Measurements from ENCODE around the gene SGIP1.

The SGIP1 gene

DNA sequence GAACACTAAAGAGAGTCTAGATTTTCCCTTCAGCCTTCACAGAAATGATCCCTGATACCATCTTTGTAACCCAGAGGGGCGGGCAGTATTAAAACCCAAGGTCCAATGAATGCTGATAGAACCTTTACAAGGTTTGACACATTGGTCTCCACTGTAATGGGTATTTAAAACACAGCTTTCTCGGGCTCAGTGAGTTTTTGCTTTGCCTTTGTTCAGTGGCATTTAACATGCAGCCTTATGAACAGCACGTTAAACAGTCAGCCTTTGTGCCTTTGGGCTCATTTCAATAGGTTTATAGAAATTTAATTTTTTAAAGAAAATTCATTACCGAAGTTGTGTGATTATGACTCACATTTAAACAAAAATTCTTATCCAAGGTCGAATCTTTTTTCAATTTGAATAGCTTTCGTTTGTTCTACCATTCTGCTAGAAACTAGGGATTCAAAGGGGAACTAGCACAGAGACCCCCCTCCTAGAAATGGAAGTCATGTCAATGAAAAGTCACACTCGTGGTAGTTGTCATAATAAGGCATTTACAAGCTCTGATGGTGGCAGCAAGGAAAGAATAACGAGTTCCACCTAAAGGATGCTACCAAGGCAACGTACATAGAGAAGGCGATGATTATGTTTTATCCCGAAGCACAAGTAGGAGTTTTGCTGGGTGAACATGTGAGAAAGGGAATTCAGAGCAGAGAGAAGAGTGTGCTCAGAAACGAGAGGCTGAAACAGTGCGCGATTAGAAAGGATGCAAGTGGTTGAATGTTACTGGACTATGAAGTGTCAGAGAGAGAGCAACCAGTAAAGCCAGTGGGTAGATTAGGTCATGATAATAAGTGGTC is 66.2 kb downstream of the SGIP1 start:
- in situ Hi-C loops (cut with HindIII; ENCODE audit: low sequenced_read_pairs) = no loop called here

DNA sequence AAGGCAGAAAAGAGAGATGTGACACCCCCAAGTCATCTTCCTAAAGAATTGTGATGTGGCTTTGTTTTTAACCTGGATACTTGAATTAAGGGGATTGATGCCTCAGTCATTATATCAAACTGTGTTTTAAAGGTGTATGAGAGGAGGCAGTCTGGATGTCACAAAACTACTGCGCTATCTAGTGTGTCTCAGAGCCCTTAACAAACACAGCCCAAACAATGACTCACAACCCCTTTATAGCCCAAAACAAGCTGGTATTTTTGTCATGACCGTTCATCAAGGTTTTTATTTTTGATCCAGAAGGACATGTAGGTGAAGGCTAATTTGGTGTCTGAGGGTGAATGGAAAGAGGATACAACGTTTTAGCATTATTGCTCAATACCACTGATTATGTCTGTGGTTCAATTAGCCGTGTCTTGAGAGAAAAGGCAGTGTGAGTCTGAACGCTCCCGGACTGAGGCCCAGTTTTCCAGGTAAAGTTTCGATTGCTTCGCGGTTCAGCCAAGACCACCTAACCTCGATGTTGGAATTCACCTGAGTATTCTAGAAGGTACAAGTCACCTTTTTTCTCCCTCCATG is 71.6 kb downstream of the SGIP1 start:
- in situ Hi-C loops (cut with HindIII; ENCODE audit: low sequenced_read_pairs) = no loop called here

- in situ Hi-C loops (cut with HindIII; ENCODE audit: low sequenced_read_pairs) = no loop called here
Measured at GRCh38 chr1:66606362-66607065, 72.6 kb downstream of the SGIP1 start.

DNA sequence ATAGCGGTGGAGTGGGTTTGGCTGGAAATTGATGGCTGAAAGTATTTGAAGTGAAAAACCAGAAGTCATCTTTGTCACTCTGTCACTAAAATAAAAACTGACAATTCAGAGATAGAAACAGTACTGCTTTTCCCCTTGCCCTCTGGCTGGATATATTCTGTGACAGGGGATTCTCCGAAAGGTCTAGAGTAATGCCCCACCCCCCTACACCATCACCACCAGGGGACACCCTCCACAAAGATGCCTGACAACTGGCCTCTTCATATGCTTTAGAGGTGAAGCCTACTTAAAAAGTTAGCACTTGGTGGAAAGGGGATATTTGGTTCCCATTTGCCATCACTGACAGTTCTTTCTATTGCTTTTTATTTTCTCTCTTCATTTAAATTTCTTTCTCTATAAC is 73.5 kb downstream of the SGIP1 start:
- in situ Hi-C loops (cut with HindIII; ENCODE audit: low sequenced_read_pairs) = no loop called here

- in situ Hi-C loops (cut with HindIII; ENCODE audit: low sequenced_read_pairs) = no loop called here
Measured at GRCh38 chr1:66613187-66613586, 79.2 kb downstream of the SGIP1 start.

DNA sequence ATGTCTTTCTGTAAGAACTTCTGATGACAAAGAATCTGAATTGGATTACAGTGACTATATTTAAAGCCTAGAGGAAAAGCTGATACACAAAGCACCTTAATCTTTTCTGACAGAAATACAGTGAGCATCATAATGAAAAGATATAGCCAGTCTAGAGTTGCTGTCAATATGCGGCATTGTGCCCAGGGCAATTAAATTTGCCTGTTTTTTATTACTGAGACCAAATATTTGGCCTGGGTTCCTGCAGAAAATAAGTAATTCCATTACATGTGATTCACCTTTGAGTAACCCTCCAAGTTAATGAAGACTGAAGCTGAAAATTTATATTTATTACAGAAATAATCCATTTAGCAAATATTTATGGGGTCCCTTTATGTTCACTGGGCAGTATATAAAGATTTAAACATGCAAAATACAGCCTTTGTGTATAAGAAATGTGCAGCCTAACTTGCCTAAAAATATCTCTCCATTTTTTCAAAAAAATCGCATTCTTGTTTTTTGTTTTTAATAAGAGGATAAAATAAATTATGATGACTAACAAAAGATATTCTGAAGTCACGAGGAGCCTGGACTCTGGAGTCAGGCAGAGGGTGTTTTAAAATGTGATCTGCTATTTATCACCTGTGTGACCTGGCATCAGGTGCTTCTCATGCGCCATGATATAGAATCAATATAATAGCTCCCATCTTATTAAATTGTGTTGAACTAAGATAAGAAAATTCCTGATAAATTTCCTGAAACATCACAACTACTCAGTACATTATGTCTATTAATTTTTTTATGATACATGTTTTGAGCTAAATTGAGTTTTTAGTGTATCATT is 83.6 kb downstream of the SGIP1 start:
- in situ Hi-C loops (cut with HindIII; ENCODE audit: low sequenced_read_pairs) = no loop called here

GRCh38 chr1:66618390-66618789 is 84.4 kb downstream of the SGIP1 start:
- in situ Hi-C loops (cut with HindIII; ENCODE audit: low sequenced_read_pairs) = no loop called here

DNA sequence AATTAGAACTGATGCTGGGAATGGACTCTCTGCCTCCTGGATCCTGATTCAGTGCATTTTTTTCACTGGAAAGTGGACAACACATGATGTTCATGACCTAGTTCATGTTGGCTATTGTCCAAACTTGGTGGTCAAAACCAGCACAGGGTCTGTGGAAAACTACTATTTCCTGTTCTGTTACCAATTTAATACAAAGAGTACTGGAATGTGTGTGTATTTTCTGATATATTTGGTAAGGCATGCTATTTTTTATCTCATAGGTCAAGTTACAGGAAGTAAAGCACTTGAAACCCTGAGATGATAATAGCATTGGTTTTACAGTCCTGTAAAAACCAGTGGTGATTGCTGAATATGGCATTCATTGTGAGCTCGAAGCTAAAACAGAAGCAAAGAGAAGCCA is 89.9 kb downstream of the SGIP1 start:
- in situ Hi-C loops (cut with HindIII; ENCODE audit: low sequenced_read_pairs) = no loop called here

DNA sequence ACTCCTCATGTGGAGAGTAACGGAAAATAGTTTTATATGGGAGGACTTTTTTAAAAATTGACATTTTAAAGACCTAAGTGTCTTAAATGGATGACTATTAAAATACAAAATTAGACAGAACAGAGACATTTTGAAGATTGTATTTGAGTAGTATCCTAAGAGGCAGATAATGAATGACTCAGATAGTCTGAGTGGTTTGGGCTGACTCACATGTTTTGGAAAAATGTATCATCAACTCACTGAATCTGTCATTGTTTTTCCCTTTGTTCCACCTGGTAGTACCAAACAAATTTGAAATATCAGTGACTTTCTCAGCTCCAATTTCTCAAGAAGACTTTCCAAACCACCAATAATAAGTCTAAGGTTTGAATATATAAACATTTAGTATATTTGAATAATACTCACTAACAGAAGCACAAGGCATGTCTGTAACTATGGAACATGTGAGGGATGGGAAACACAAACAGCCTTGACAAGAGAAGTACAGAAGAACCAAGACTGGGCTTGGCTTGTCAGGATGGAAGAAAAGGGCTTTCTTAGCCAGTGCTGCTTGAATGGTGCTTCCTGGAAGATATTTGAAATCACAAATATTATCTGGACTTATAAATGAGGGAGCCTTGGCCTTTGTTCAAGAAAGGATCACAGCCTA is 90.6 kb downstream of the SGIP1 start:
- in situ Hi-C loops (cut with HindIII; ENCODE audit: low sequenced_read_pairs) = no loop called here

DNA sequence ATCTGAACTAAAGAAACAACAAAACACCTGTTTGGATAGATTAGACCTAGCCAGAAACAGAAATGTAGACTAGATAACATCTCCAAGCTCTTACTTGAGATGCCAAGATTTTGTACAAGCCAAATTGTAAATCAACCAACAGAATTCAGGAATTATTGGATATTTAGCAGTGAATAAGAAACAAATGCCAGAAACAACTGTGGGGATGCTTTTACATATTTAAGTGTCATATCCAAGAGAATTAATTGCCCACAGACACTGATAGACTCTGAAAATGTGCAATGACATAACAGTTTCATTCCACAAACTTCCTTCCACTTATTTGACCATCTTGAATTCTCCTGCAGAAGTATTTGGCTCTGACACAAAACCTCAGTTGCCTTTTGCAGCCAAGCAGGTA is 92.3 kb downstream of the SGIP1 start:
- in situ Hi-C loops (cut with HindIII; ENCODE audit: low sequenced_read_pairs) = no loop called here

GRCh38 chr1:66628926-66629325 is 95.0 kb downstream of the SGIP1 start:
- in situ Hi-C loops (cut with HindIII; ENCODE audit: low sequenced_read_pairs) = no loop called here

DNA sequence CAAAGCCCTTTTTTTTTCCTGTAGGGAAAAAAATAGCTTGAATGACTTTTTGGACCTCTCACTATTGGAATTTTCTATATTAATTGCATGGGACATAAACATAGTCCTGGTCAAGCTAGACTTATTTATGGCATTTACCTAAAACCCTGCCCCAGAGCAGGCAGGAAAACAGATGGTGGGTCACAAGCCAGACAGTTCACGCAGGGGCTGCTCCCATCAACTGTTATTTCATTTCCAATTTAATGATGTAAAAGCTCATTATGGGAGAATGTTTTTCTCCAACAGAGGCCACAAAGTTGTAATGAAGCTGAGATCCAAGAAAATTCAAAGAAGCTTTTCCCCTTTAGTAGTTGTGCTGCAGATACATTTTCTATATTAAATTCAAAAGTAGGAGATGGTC is 99.2 kb downstream of the SGIP1 start:
- in situ Hi-C loops (cut with HindIII; ENCODE audit: low sequenced_read_pairs) = no loop called here

DNA sequence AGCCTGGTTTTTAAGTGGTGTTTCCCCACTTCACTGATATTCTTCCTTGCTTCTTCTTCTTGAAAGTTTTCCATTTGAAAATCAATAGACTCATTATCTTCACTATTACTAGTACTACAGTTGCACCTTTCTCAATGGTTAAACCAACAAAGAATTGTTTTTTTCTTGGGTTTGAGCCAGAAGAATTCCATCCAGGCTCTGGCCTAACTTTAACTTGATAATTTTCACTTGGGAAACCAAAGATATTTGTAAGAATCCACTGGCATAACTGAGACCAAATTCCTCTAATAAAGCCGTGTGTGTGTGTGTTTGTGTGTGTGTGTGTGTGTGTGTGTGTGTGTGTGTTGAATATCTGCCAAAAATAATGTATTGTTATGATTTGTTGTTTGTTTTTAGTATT is 103.2 kb downstream of the SGIP1 start:
- in situ Hi-C loops (cut with HindIII; ENCODE audit: low sequenced_read_pairs) = no loop called here

DNA sequence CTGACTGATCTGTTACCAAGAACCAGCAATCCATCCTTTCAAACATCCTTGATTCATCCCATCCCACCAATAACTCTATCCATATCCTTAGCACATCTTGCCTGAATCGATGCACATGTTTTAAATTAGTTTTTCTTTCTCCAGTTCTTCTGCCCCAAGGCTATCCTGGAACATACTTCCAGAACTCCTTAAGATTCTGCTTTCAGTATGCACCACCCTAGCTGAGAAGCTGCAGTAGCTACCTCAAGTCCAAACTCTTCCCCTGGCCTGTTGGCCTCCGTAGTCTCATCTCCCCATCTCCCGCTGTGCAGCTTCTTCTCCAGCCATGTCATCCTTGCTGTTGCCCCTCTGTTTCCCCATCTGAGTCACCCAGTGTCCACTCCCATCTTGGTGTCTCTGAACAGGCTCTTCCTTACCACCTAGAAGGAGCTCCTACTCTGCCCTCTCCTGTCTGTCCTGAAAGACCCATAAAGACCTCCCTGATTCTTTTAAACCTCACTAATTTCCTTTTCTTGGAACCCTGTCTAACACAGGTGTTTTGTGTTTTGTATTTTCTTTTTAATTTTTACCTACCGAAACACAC is 108.0 kb downstream of the SGIP1 start:
- in situ Hi-C loops (cut with HindIII; ENCODE audit: low sequenced_read_pairs) = no loop called here

- in situ Hi-C loops (cut with HindIII; ENCODE audit: low sequenced_read_pairs) = no loop called here
Measured at GRCh38 chr1:66642992-66643391, 109.0 kb downstream of the SGIP1 start.

- in situ Hi-C loops (cut with HindIII; ENCODE audit: low sequenced_read_pairs) = no loop called here
Measured at GRCh38 chr1:66644331-66644730, 110.4 kb downstream of the SGIP1 start.

DNA sequence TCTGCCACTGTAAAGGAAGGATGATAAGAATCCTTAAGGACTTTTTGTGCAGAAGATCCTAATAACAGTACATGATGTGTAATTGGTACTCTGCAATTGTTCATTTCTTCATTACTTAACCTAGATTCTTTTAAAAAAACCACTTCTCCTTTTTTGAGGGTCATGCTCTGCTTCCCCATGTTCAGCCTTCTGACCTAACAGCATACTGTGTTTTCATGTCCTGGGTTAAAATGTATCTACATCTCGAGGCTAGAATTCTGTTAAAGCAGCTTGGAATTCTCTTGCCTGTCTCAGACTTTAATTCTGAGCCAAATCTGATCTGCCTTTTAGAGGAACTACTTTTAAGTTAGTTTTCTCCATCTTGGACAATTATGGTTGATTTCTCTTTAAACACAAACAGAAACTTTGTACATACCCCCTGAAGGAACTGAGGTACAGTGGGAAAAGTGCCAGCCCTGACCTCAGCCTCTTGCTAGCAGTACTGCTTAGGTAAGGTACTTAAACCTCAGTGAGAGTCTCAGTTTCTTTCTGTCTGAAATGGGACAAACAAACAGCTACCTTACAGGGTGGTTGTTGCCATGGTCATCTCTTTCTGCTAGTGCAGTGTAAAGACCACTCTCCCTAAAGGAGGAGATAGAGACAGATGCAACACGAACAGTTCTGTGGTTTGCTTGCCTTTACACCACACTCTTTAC is 115.1 kb downstream of the SGIP1 start:
- in situ Hi-C loops (cut with HindIII; ENCODE audit: low sequenced_read_pairs) = no loop called here

DNA sequence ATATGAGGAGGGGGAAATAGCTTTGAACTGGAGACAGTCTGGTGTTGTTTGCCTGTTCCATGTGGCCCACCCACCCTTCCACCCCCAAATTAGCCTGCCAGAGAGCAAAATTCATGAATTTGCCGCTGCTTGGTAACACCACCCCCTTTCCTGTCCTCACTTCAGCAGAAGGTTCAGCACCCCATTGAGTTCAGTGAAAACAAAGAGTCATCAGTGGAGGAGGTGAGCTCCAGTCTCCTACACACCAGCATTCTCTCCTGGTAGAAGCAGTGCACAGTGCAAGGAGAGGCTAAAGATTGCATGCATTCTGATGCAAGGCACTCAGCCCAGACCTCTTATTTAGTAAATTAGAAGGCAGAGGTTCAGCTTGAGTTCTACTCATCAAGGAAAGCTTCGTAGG is 118.6 kb downstream of the SGIP1 start:
- in situ Hi-C loops (cut with HindIII; ENCODE audit: low sequenced_read_pairs) = no loop called here

- in situ Hi-C loops (cut with HindIII; ENCODE audit: low sequenced_read_pairs) = no loop called here
Measured at GRCh38 chr1:66654643-66655042, 120.7 kb downstream of the SGIP1 start.

GRCh38 chr1:66671455-66671854 is 137.5 kb downstream of the SGIP1 start:
- in situ Hi-C loops (cut with HindIII; ENCODE audit: low sequenced_read_pairs) = no loop called here
